Endothelial cell of umbilical vein (primary cell): ENCODE results near the gene LRCH3. TPM values are rescaled to one million over a fixed set of nuclear protein-coding genes. Genes with fewer than 3 reads are reported as not detected.
"Not testable (repeated sequence)": the region's sequence is repeated elsewhere in the genome, so short reads cannot be mapped to it uniquely, and the experiment has no call there.

Experiments
- BruUV-seq: library from RNA; stranded (reverse); fragments of 400-500 nt; replicated peaks from 2 replicates; lab custom pipeline; 2021; lab: Mats Ljungman, UMichigan
- CTCF ChIA-PET: fragments of 300-600, 350-600 bp; sonication (Branson Sonifier 250); formaldehyde crosslinking; loops from one replicate; lab custom pipeline; 2021; ENCODE audit warnings: antibody characterized with exemption, inconsistent platforms; lab: Charles Lee
- POLR2A ChIA-PET: fragments of 300-600, 350-600 bp; sonication (Branson Sonifier 250); formaldehyde crosslinking; loops from one replicate; lab custom pipeline; 2021; ENCODE audit warnings: antibody characterized with exemption, inconsistent platforms; lab: Charles Lee
- DNase-seq: peaks from one replicate; pipeline ENCODE4 v3.0.0-alpha.2; 2011; ENCODE audit warnings: low read depth, low spot score
- FAIRE-seq: peaks from 2 replicates; lab custom pipeline; 2011; peaks lifted over from hg19 to GRCh38; lab: Jason Lieb, UNC
- H2AFZ ChIP-seq: 2 replicates; pipeline ENCODE4 v1.6.0; 2012; ENCODE audit warnings: low read depth, low read length, control low read depth, inconsistent platforms
- H3K27ac ChIP-seq: 2 replicates; pipeline ENCODE4 v1.5.1; 2011; ENCODE audit warnings: low read depth, mild to moderate bottlenecking, control low read depth, low read length, moderate library complexity; ENCODE audit not compliant: insufficient read depth
- H3K27me3 ChIP-seq, 2 experiments: 2 replicates each; pipeline versions ENCODE4 v1.6.0 to v1.6.1; 2011; ENCODE audit warnings: low read length in 2 of 2, mixed read lengths in 1 of 2; ENCODE audit not compliant: control insufficient read depth in 2 of 2, insufficient read depth in 2 of 2
- H3K36me3 ChIP-seq, 2 experiments: 2 replicates in 1 of 2; 3 replicates in 1 of 2; pipeline ENCODE4 v1.5.1; 2011; ENCODE audit warnings: low read length in 2 of 2, mild to moderate bottlenecking in 1 of 2, moderate library complexity in 1 of 2; ENCODE audit not compliant: control insufficient read depth in 2 of 2, insufficient read depth in 2 of 2; ENCODE audit errors: extremely low read depth in 1 of 2
- H3K4me1 ChIP-seq: 3 replicates; pipeline ENCODE4 v1.5.1; 2011; ENCODE audit warnings: mild to moderate bottlenecking, low read length; ENCODE audit not compliant: control insufficient read depth, insufficient read depth; ENCODE audit errors: extremely low read depth
- H3K4me2 ChIP-seq: 2 replicates; pipeline ENCODE4 v1.6.1; 2011; ENCODE audit warnings: low read length, control low read depth, mixed read lengths; ENCODE audit not compliant: insufficient read depth
- H3K4me3 ChIP-seq, 3 experiments: fragments of 200-600 bp in 1 of 3; sonication (generic), shearing (Covaris generic) in 1 of 3; replicated peaks in 1 of 3; 2 replicates each; pipeline ENCODE4 v1.5.1; 2011 to 2016; ENCODE audit warnings: control low read depth in 3 of 3, low read length in 3 of 3, mild to moderate bottlenecking in 2 of 3, inconsistent platforms in 1 of 3, low read depth in 1 of 3, moderate library complexity in 1 of 3; ENCODE audit not compliant: insufficient read depth in 1 of 3
- H3K79me2 ChIP-seq: 2 replicates; pipeline ENCODE4 v1.6.0; 2012; ENCODE audit warnings: low read length, inconsistent platforms; ENCODE audit not compliant: control insufficient read depth, insufficient read depth
- H3K9ac ChIP-seq: replicated peaks from 2 replicates; pipeline ENCODE3; 2011; ENCODE audit warnings: low read length, control low read depth; ENCODE audit not compliant: insufficient read depth; ENCODE audit errors: extremely low read depth
- H3K9me1 ChIP-seq: replicated peaks from 3 replicates; pipeline ENCODE4 v1.6.0; 2011; ENCODE audit warnings: mild to moderate bottlenecking, low read length; ENCODE audit not compliant: control insufficient read depth, insufficient read depth; ENCODE audit errors: extremely low read depth
- H3K9me3 ChIP-seq: replicated peaks from 2 replicates; pipeline ENCODE4 v1.5.1; 2012; ENCODE audit warnings: low read length, inconsistent platforms; ENCODE audit not compliant: control insufficient read depth, insufficient read depth
- H4K20me1 ChIP-seq: replicated peaks from 2 replicates; pipeline ENCODE3; 2011; ENCODE audit warnings: mild to moderate bottlenecking, low read length; ENCODE audit not compliant: control insufficient read depth, insufficient read depth; ENCODE audit errors: extremely low read depth
- EZH2 ChIP-seq: IDR thresholded peaks from 2 replicates; pipeline ENCODE4 v1.6.1; 2012; ENCODE audit warnings: borderline replicate concordance, low read depth, mild to moderate bottlenecking, moderate library complexity, low read length, inconsistent platforms; ENCODE audit not compliant: severe bottlenecking
- FOS ChIP-seq: IDR thresholded peaks from 2 replicates; pipeline ENCODE4 v1.6.1; 2011; ENCODE audit warnings: mild to moderate bottlenecking, low read length, moderate library complexity, borderline replicate concordance; ENCODE audit not compliant: insufficient read depth
- GATA2 ChIP-seq: IDR thresholded peaks from 2 replicates; pipeline ENCODE4 v1.7.0; 2011; ENCODE audit warnings: low read depth, mild to moderate bottlenecking, moderate library complexity, mixed read lengths, low read length; ENCODE audit not compliant: insufficient read length, insufficient read depth
- JUN ChIP-seq: IDR thresholded peaks from 2 replicates; pipeline ENCODE4 v1.6.1; 2011; ENCODE audit warnings: borderline replicate concordance, low read depth; ENCODE audit not compliant: insufficient read length, insufficient read depth
- MYC ChIP-seq: IDR thresholded peaks from one replicate; pipeline ENCODE4 v1.6.1; 2011; ENCODE audit warnings: mild to moderate bottlenecking, low read depth, low read length
- POLR2A ChIP-seq: IDR thresholded peaks from 2 replicates; pipeline ENCODE4 v1.6.1; 2012; ENCODE audit warnings: low read depth, mild to moderate bottlenecking, control low read depth, low read length
- POLR2AphosphoS5 ChIP-seq: IDR thresholded peaks from 2 replicates; pipeline ENCODE4 v1.6.1; 2012; ENCODE audit warnings: low read depth, mild to moderate bottlenecking, control low read depth, low read length, moderate library complexity; ENCODE audit not compliant: insufficient read depth
- dilution Hi-C: fragments of 300-500 bp; cut with MboI; formaldehyde crosslinking; loops from one replicate; pipeline ENCODE4 v1.15.0; 2019; ENCODE audit warnings: low sequenced_read_pairs; ENCODE audit not compliant: extremely low pct_ligation_motif_present
- intact Hi-C: fragments of 100-400 bp; cut with micrococcal nuclease; formaldehyde crosslinking; loops from one replicate; pipeline ENCODE4 v1.10.0; 2022
- polyA plus RNA-seq, 4 experiments: library from polyadenylated mRNA; depleted of rRNA in 3 of 4; stranded (reverse) in 3 of 4; unstranded in 1 of 4; fragments of >200 nt; gene quantifications; 2 replicates each; pipeline versions ENCODE4 v1.2.1 to v1.2.3, GENCODE V29; 2011 to 2012; ENCODE audit warnings: missing spikeins in 1 of 4
- total RNA-seq: library from RNA; stranded (reverse); gene quantifications from 2 replicates; pipeline ENCODE4 v1.2.3, GENCODE V29; 2021
- TF ChIP-seq, protein P1 (sequence below): IDR thresholded peaks from 2 replicates; pipeline ENCODE4 v1.6.1; 2011; ENCODE audit not compliant: insufficient read depth, insufficient read length
- TF ChIP-seq, protein P2 (sequence below), 2 donors: IDR thresholded peaks; 1 replicate in 1 of 2; 2 replicates in 1 of 2; pipeline ENCODE4 v1.5.1; 2011; ENCODE audit warnings: low read length in 2 of 2, mild to moderate bottlenecking in 2 of 2, moderate library complexity in 2 of 2, control low read depth in 1 of 2, inconsistent platforms in 1 of 2, low read depth in 1 of 2; ENCODE audit not compliant: insufficient read depth in 1 of 2; ENCODE audit errors: extremely low read depth in 1 of 2

The LRCH3 gene
- total and polyA plus RNA-seq, 2 donors (not counting 3 experiments of a cell fraction or from before 2014, with no cell fraction given) = 43.9 to 60.3 TPM

DNA sequence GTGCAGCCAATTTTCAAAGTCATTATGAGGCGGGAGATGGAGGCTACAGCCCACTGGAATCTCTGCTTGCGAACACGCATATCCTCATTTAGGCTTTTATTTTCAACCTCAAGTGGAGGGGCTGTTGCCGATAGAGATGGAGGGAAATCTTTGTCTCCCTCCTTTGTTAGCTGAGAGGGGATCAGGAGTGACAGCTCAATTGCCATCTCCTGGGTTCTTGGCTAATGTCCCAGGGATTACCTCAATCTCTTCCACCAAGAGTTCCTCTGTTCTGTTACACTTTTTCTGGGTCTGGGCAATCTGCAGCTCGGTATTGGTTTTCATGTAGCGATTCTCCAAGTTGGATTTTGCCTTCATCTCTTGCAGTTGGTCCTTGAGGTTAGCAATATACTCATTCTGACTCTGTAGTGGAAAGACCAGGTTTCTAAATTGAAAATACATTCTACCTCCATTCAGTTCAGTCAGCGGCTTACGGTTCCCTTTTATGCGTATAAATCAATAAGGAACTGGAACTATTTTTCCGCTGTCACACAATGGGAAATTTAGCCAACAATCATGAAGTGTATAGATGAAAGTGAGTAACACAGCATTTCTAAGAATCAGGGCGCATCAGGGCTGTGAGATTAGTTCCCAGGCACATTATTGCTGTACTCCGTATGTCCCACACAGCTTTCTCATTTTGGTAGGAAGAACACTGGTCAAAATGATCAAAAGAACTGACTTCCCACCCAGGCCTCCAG lies 122.8 kb downstream of the LRCH3 start:
- H3K9me1 ChIP-seq = no peaks in the 10 kb centered on the region
- no peak overlapping the region for H3K4me3 ChIP-seq
- TF ChIP-seq MYC (no peak), GATA2 (no peak), EZH2 (no peak), POLR2AphosphoS5 (no peak), POLR2A (no peak), FOS (no peak), JUN (no peak)
- TF ChIP-seq, protein P1, sequence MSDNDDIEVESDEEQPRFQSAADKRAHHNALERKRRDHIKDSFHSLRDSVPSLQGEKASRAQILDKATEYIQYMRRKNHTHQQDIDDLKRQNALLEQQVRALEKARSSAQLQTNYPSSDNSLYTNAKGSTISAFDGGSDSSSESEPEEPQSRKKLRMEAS = no peak
- TF ChIP-seq, protein P2, sequence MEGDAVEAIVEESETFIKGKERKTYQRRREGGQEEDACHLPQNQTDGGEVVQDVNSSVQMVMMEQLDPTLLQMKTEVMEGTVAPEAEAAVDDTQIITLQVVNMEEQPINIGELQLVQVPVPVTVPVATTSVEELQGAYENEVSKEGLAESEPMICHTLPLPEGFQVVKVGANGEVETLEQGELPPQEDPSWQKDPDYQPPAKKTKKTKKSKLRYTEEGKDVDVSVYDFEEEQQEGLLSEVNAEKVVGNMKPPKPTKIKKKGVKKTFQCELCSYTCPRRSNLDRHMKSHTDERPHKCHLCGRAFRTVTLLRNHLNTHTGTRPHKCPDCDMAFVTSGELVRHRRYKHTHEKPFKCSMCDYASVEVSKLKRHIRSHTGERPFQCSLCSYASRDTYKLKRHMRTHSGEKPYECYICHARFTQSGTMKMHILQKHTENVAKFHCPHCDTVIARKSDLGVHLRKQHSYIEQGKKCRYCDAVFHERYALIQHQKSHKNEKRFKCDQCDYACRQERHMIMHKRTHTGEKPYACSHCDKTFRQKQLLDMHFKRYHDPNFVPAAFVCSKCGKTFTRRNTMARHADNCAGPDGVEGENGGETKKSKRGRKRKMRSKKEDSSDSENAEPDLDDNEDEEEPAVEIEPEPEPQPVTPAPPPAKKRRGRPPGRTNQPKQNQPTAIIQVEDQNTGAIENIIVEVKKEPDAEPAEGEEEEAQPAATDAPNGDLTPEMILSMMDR (IDR thresholded peaks at IDR 0.05; ENCODE audit: extremely low read depth in 1 of 2, insufficient read depth in 1 of 2, low read depth in 1 of 2, low read length in 2 of 2) = no peak
- no peak overlapping the region for H2AFZ ChIP-seq
- FAIRE-seq = no peak
- ChIA-PET CTCF (interaction anchor here (1.4 to 1.7 kb wide), 2 partner anchors 8 to 23 kb away, joined by 3 to 8 read pairs; no protein-coding TSS in a partner anchor), POLR2A (no interaction called here)
- no peak overlapping the region for H3K4me2 ChIP-seq
- no peaks in the 10 kb centered on the region for H3K9me3 ChIP-seq
- H3K27me3 ChIP-seq = no peaks in the 10 kb centered on the region
- no peaks in the 10 kb centered on the region for H4K20me1 ChIP-seq
- intact Hi-C loops = no loop called here
- no peak overlapping the region for H3K9ac ChIP-seq
- no peaks in the 10 kb centered on the region for H3K79me2 ChIP-seq
- H3K27ac ChIP-seq = no peak overlapping the region
- DNase-seq = no peak
- no peaks in the 10 kb centered on the region for H3K36me3 ChIP-seq
- BruUV-seq = no TSS peak
- H3K4me1 ChIP-seq = no peaks in the 10 kb centered on the region
- dilution Hi-C loops = no loop called here

DNA sequence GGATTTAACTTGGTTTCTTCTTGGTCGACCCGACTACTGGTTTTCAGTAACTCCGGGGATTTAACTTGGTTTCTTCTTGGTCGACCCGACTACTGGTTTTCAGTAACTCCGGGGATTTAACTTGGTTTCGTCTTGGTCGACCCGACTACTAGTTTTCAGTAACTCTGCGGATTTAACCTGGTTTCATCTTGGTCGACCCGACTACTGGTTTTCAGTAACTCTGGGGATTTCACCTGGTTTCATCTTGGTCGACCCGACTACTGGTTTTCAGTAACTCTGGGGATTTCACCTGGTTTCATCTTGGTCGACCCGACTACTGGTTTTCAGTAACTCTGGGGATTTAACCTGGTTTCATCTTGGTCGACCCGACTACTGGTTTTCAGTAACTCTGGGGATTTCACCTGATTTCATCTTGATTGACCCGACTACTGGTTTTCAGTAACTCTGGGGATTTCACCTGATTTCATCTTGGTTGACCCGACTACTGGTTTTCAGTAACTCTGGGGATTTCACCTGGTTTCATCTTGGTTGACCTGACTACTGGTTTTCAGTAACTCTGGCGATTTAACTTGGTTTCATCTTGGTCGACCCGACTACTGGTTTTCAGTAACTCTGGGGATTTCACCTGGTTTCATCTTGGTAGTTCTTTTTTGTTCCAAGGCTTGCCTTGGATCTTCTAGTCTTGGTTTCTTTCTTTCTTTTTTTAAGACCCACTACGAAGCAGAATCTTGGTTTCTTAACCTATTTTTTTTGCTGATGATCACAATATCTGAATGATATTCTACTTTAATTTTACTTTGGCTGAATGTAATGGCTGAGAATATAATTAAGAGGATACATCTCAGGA lies 130.6 kb downstream of the LRCH3 start:
- H3K4me2 ChIP-seq, H2AFZ ChIP-seq, FAIRE-seq, H3K4me3 ChIP-seq, intact Hi-C loops, H3K79me2 ChIP-seq, H3K27me3 ChIP-seq, H3K36me3 ChIP-seq, dilution Hi-C loops, H3K9ac ChIP-seq, DNase-seq, H3K9me3 ChIP-seq, H3K9me1 ChIP-seq, BruUV-seq, H3K27ac ChIP-seq, POLR2A ChIA-PET, CTCF ChIA-PET, H3K4me1 ChIP-seq, H4K20me1 ChIP-seq: not testable (repeated sequence)
